Lung (tissue), 12 donors: Measurements from ENCODE around the gene PDE2A. TPM values are rescaled to one million over a fixed set of nuclear protein-coding genes. Genes with fewer than 3 reads are reported as not detected.

Source experiments
- ATAC-seq: fragments of 200-7000 bp; cut with Tn5 transposase; one replicate; pipeline ENCODE4 v1.9.1; 2020; ENCODE audit warnings: moderate number of reproducible peaks; ENCODE audit not compliant: insufficient read depth, low FRiP score
- DNase-seq, 3 donors: peaks; one replicate each; pipeline ENCODE4 v3.0.0-alpha.2; 2013 to 2017
- H3K27ac ChIP-seq, 2 donors: one replicate each; pipeline ENCODE4 v1.5.1; 2013; ENCODE audit warnings: mild to moderate bottlenecking in 2 of 2, moderate library complexity in 2 of 2, control low read depth in 1 of 2, inconsistent platforms in 1 of 2, low read depth in 1 of 2, low read length in 1 of 2
- H3K27me3 ChIP-seq, 3 donors: one replicate each; pipeline ENCODE4 v1.5.1; 2013; ENCODE audit warnings: low read length in 2 of 3; ENCODE audit not compliant: control insufficient read depth in 3 of 3, insufficient read depth in 3 of 3
- H3K36me3 ChIP-seq, 4 donors: one replicate each; pipeline ENCODE4 v1.5.1; 2013; ENCODE audit warnings: low read length in 4 of 4, mild to moderate bottlenecking in 1 of 4, moderate library complexity in 1 of 4; ENCODE audit not compliant: control insufficient read depth in 4 of 4, insufficient read depth in 4 of 4
- H3K4me1 ChIP-seq, 5 donors: one replicate each; pipeline ENCODE4 v1.5.1; 2013; ENCODE audit warnings: low read length in 5 of 5, mild to moderate bottlenecking in 2 of 5, moderate library complexity in 1 of 5; ENCODE audit not compliant: control insufficient read depth in 5 of 5, insufficient read depth in 5 of 5
- H3K4me3 ChIP-seq: one replicate; pipeline ENCODE4 v1.5.1; 2013; ENCODE audit warnings: mild to moderate bottlenecking, control low read depth, moderate library complexity
- H3K9ac ChIP-seq, 2 donors: one replicate each; pipeline ENCODE4 v1.5.1; 2013; ENCODE audit warnings: low read length in 2 of 2, control low read depth in 1 of 2; ENCODE audit not compliant: insufficient read depth in 1 of 2
- H3K9me3 ChIP-seq, 4 donors: one replicate each; pipeline ENCODE4 v1.5.1; 2013; ENCODE audit warnings: low read length in 3 of 4, mild to moderate bottlenecking in 1 of 4, moderate library complexity in 1 of 4; ENCODE audit not compliant: control insufficient read depth in 4 of 4, insufficient read depth in 3 of 4
- WGBS, 2 donors: extraction: QIAGEN DNeasy Blood & Tissue Kit; methylation state at CpG; one replicate each; pipeline ENCODE4 v1.1.7; 2013; 5-methylcytosine and 5-hydroxymethylcytosine counted together
- polyA plus RNA-seq, 2 donors: library from polyadenylated mRNA; stranded (reverse); fragments of 200-250 nt; gene quantifications; one replicate each; pipeline ENCODE4 v1.2.1, GENCODE V29; 2013
- total RNA-seq, 2 donors: library from RNA; depleted of rRNA in 1 of 2; stranded (reverse); fragments of >200 nt in 1 of 2; gene quantifications; one replicate each; pipeline ENCODE4 v1.2.1, GENCODE V29; 2014 to 2021
- TF ChIP-seq, protein P1 (sequence below): IDR thresholded peaks from 2 replicates; pipeline ENCODE4 v1.5.1; 2012; ENCODE audit warnings: mild to moderate bottlenecking; ENCODE audit errors: control extremely low read depth, extremely low read depth
- donor health status: control.
- donor health status: control.
- donor health status: Bipolar disorder and iron deficiency.
- donor health status: healthy.
- donor health status: DM: yes; HTN: yes; CAD: no.

PDE2A gene
- total and polyA plus RNA-seq, 4 donors: 7.7 to 20.5 (median 12.7) TPM

DNA sequence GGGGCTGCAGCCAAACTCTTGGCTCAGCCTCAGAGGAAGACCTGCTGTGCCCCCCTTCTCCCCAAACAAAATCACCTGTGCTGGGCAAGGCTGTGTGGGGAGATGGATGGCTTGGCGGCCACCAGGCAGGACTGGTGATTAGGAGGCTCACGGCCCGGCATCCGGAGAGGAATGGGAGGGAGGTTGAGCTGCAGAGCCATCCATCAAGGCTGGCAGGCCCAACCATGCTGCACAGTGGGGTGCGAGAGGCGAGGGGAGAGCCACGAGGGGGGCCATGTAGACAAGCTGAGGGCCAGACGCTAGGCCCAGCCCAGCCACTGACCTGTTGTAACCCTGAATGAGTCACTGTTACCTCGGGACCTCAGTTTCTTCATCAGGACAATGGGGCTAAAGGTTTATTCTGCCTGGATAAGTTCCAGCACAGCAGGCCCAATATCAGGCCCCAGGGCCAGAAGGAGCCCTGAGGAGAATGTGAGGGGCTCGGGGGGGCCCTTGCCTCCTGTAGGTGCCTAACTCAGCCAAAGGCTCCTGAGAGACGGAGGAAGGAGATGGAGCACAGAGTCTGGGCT lies 18.2 kb downstream of the PDE2A start:
- no peak overlapping the region for H3K9ac ChIP-seq
- no peak for DNase-seq
- no peak overlapping the region for H3K4me3 ChIP-seq
- peaks cover 0 to 7% (median 0%) of the 10 kb centered on the region in 3 donors for H3K27me3 ChIP-seq
- 74 to 80% methylated on average over 11 of the region's 11 CpGs for WGBS, 2 donors
- H3K27ac ChIP-seq: no peak overlapping the region
- no peaks in the 10 kb centered on the region for H3K36me3 ChIP-seq
- no peak for ATAC-seq
- H3K9me3 ChIP-seq: no peaks in the 10 kb centered on the region
- TF ChIP-seq, protein P1, sequence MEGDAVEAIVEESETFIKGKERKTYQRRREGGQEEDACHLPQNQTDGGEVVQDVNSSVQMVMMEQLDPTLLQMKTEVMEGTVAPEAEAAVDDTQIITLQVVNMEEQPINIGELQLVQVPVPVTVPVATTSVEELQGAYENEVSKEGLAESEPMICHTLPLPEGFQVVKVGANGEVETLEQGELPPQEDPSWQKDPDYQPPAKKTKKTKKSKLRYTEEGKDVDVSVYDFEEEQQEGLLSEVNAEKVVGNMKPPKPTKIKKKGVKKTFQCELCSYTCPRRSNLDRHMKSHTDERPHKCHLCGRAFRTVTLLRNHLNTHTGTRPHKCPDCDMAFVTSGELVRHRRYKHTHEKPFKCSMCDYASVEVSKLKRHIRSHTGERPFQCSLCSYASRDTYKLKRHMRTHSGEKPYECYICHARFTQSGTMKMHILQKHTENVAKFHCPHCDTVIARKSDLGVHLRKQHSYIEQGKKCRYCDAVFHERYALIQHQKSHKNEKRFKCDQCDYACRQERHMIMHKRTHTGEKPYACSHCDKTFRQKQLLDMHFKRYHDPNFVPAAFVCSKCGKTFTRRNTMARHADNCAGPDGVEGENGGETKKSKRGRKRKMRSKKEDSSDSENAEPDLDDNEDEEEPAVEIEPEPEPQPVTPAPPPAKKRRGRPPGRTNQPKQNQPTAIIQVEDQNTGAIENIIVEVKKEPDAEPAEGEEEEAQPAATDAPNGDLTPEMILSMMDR: no peak
- peaks cover 0 to 4% (median 0%) of the 10 kb centered on the region in 5 donors for H3K4me1 ChIP-seq

DNA sequence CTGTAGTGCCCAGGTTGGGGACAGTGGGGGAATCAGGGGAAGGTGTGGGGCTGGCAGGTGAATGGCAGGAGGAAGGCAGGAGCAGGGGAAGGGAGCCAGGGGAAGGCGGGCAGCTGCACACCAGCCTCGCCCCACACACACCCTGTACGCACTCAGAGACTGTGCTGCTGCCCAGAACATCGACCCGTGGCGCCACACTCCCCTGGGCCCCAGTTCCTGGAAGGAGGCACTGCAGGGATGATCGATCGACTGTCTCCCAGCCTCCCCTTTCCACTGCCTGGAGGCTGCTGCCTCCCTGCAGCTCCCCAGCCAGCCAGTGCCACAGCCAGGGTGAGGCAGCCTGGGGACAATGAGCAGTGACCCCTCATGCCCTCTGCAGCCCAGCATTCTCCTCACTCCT lies 19.2 kb downstream of the PDE2A start:
- Histone ChIP-seq H3K36me3 (no peaks in the 10 kb centered on the region), H3K27me3 (no peaks in the 10 kb centered on the region), H3K4me1 (peaks cover 0 to 4% (median 0%) of the 10 kb centered on the region in 5 donors), H3K4me3 (no peak overlapping the region), H3K9me3 (no peaks in the 10 kb centered on the region), H3K9ac (no peak overlapping the region), H3K27ac (no peak overlapping the region)
- DNase-seq (no peak), ATAC-seq (no peak)
- TF ChIP-seq, protein P1: no peak
- 79 to 84% methylated on average over 8 of the region's 8 CpGs for WGBS, 2 donors

DNA sequence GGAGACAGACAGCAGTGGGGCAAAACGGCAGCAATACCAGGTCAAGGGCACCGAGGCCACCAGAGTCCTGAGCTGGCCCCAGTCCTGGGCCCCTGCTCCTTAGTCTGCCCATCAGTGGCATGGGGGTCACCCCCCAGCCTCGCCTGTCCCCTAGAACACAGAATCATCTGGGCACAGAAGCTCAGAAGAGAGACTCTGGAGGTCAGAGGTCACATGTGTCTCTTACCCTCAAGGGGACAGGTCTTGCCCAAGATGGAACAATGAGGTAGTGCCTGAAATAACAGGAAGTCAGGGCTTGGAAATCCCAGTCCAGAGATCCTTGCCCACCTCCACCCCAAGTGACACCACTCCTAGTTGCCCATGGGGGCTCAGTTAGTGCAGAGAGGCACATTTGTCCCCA lies 20.6 kb downstream of the PDE2A start:
- Histone ChIP-seq H3K4me3 (no peak overlapping the region), H3K9me3 (no peaks in the 10 kb centered on the region), H3K27me3 (no peaks in the 10 kb centered on the region), H3K27ac (no peak overlapping the region), H3K9ac (no peak overlapping the region), H3K4me1 (peaks cover 0 to 4% (median 0%) of the 10 kb centered on the region in 5 donors), H3K36me3 (no peaks in the 10 kb centered on the region)
- ATAC-seq (no peak), DNase-seq (no peak)
- WGBS, 2 donors: 74 to 89% methylated on average over 3 of the region's 3 CpGs
- TF ChIP-seq, protein P1: no peak
